Cardiac fibroblast (primary cell): Measurements from ENCODE around the gene GRIN2B.
A peak's percentile ranks its signal among the peaks of the same experiment; 100 is the strongest.

Experiments used
- DNase-seq, 2 donors: peaks; one replicate each; pipeline versions ENCODE4 v3.0.0 to v3.0.0-alpha.2; 2010; ENCODE audit warnings: low read depth in 2 of 2
- H3K4me3 ChIP-seq, 2 donors: replicated peaks in 1 of 2; 1 replicate in 1 of 2; 2 replicates in 1 of 2; pipeline ENCODE4 v1.5.1; 2011; ENCODE audit warnings: low read depth in 2 of 2, low read length in 2 of 2, mild to moderate bottlenecking in 2 of 2, moderate library complexity in 1 of 2
- CTCF ChIP-seq: IDR thresholded peaks from one replicate; pipeline ENCODE4 v1.5.1; 2011; ENCODE audit warnings: low read depth, mild to moderate bottlenecking, low read length, inconsistent platforms

Gene GRIN2B

DNA sequence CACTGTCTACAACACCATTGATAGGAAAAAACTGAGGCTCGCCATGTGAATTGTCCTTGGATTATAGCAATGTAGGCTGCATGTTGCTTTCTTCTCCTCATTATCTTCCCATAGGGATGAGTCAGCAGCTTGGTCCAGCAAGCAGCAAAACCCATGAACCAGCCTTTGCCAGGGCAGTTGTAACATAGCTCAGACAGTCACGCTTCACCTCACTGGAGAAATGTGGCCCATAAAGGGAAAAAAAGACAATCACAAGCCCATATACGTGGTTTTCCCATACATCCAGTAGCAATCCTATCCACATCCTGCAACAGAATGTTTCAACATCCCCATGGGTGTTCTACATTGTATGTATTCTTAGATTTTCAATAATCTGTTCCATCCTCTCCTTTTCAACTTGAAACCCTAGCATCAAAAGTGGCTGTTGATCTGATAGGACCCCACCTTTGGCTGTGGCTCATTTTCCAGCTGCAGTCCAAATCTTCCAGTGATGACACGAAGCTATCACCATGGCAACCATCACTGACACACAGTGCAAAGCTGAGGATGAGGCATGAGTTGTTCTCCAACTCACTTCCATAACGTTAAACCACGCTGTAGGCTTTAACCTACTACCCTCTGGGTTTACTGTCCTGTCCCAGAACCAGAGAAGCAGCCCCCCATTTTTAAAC is 34.0 kb downstream of the GRIN2B start:
- no peak for TF ChIP-seq CTCF
- DNase-seq: no peak

DNA sequence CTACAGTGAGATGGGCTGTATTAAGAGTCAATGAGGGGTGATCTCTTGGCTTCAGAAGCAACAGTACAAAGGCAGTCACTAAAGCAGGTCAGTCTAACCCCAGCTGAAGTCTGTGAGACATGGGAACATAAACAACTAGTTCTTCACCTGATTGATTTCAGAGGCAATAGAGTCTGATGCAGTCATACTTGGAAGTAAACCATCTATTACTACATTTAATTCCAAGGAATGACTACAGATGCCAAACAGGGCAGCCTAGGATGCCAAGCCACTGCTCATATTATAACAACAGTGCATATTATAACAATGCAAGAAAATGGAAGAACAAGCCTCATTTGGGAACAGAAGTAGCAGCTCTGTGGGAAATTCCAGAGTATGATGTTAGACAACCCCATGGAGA is 35.8 kb downstream of the GRIN2B start:
- no peak for DNase-seq
- TF ChIP-seq CTCF: no peak
- H3K4me3 ChIP-seq: no peak overlapping the region

More for the DNA sequence above, 34.0 kb downstream of the GRIN2B start:
- H3K4me3 ChIP-seq: no peak overlapping the region

DNA sequence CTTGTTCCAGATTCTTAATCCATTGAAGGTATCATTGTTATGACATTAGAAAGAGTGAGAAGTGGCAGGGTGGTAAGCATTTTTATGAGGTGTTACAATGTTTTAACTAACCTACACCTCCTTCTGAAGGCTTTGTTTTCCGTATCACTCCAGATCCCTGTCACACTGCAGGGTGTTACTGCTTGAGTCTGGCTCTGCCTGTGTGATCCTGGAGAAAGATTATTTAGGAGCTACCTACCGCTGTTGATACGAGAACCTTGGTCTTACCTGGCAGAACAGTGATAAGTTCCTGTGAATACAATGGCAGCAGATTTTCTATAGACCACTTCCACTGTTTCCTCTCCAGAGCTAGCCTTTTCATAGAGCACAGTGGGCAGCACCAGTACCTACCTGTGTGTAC is 36.2 kb downstream of the GRIN2B start:
- no peak for TF ChIP-seq CTCF
- H3K4me3 ChIP-seq: no peak overlapping the region
- DNase-seq: no peak

DNA sequence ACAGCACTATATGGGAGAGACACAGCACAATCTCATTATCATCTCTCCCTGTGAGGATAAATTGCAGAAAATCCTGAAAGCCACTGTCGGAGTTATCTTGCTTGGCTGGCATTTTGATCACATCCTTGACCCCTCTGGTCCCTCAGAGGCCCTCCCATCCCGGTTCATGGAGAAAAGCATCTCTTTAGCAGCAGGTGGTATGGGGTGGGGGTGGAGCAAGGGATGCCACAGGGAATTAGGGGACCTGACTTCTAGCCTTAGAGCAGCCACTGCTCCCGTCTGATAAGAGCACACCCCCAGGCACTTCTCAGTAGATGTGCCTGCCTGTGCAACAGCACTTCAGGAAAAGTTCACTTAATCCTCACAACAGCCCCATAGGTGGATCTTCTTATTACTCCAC is 38.6 kb downstream of the GRIN2B start:
- no peak for TF ChIP-seq CTCF
- DNase-seq: no peak
- no peak overlapping the region for H3K4me3 ChIP-seq

DNA sequence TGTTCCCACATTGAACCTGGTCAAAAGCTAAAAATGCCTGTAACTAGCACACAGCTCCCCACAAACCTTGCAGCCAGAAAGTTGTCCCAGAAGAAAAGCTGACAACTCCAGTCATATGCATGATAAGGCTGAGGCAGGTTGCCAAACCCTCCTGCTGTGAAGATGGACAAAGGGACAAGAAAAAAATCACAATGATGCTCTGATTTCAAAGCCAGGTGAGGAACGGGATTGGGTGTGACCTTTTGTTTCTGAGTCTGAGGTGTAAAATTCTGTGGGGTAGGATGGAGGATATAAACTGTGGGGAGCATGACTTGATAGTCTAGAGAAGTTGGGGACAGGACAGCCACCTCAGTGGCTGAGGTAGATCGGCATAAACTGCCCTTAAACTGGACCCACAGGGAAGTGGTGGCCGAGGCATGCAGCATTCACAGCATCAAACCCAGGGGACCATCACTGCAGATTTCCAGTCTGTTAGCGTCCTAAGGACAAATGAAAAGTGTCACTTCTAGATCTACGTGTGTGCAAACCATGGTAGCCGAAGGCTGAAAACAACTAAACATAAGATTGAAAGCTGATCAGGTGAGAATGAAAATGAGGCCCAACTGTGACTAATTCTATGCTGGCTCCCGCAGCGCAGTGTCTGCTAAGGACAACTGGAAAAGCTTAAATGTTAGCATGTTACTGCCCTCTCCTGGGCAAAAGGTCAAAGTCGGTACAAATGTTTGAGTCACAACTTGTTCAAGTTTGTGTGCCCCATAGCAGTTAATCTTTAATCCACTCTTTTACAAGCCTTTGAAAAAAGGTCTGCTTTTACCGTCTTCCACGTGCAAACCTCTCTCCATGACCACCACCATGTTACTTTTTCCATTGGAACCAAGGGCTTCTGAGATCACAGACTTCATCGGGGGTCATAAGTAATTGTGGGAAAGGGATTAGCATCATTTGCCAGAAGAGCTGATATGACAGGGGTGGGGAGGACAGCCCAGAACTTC is 39.8 kb downstream of the GRIN2B start:
- H3K4me3 ChIP-seq: no peak overlapping the region
- peak; percentile 47 to 59 for DNase-seq
- peak; percentile 11 for TF ChIP-seq CTCF

GRCh38 chr12:13940335-13940865 is 41.0 kb downstream of the GRIN2B start:
- TF ChIP-seq CTCF: no peak
- H3K4me3 ChIP-seq: no peak overlapping the region
- no peak for DNase-seq
